ENCODE measurements around the gene SURF1. TPM values are rescaled to one million over a fixed set of nuclear protein-coding genes. Genes with fewer than 3 reads are reported as not detected.

The SURF1 gene
- total RNA-seq, 1 experiment from 2014 or later: 45.6 TPM

GRCh38 chr9:133371261-133371711 is 15.0 kb upstream of the SURF1 start:
- Histone ChIP-seq H3K9me3 (ENCODE audit: control insufficient read depth, insufficient read depth, low read depth, low read length) (no peaks in the 10 kb centered on the region), H3K4me1 (ENCODE audit: control insufficient read depth, insufficient read depth, low read length) (peaks cover 18% of the 10 kb centered on the region), H3K27me3 (ENCODE audit: control insufficient read depth, insufficient read depth, low read length) (no peaks in the 10 kb centered on the region), H3K27ac (ENCODE audit: low read length) (no peak overlapping the region), H3K36me3 (ENCODE audit: control insufficient read depth, insufficient read depth, low read length) (peaks cover 5% of the 10 kb centered on the region; the same call in 1 of the 2 replicates), H3K4me3 (ENCODE audit: low read depth in 2 of 2, low read length in 2 of 2) (no peak overlapping the region)
- intact Hi-C loops (cut with micrococcal nuclease; ENCODE audit: unreplicated experiment) (no loop called here), in situ Hi-C loops (cut with HindIII; ENCODE audit: low pct_unique_long_range_greater_than_20kb, low sequenced_read_pairs) (no loop called here)
- TF ChIP-seq CTCF (IDR thresholded peaks at IDR 0.05) (no peak), REST (IDR thresholded peaks at IDR 0.05; ENCODE audit: insufficient read depth in 1 of 2, low read depth in 2 of 2, low read length in 1 of 2) (no peak), POLR2AphosphoS5 (IDR thresholded peaks at IDR 0.05; ENCODE audit: low read depth, low read length) (no peak), SIN3A (IDR thresholded peaks at IDR 0.05; ENCODE audit: borderline replicate concordance, insufficient read depth, low read depth, low read length) (no peak), TCF7L2 (IDR thresholded peaks at IDR 0.05; ENCODE audit: low read depth, low read length) (no peak)
- no peak for DNase-seq (ENCODE audit: low read depth, low spot score)
- ChIA-PET CTCF (no interaction called here), POLR2A (interaction anchor here (0.7 kb wide), 1 partner anchor 16 kb away, joined by 4 read pairs; no protein-coding TSS in a partner anchor)
- BruUV-seq (replicated peaks): no TSS peak
- ATAC-seq: no peak

- POLR2A ChIA-PET: interaction anchor here (0.7 kb wide), 1 partner anchor 15 kb away, joined by 4 read pairs; no protein-coding TSS in a partner anchor
- no TSS peak for BruUV-seq (replicated peaks)
- H3K27me3 ChIP-seq (ENCODE audit: control insufficient read depth, insufficient read depth, low read length): no peaks in the 10 kb centered on the region
- intact Hi-C loops (cut with micrococcal nuclease; ENCODE audit: unreplicated experiment) (no loop called here), in situ Hi-C loops (cut with HindIII; ENCODE audit: low pct_unique_long_range_greater_than_20kb, low sequenced_read_pairs) (no loop called here)
- ATAC-seq (no peak), DNase-seq (ENCODE audit: low read depth, low spot score) (no peak)
- CTCF ChIA-PET: no interaction called here
- H3K4me3 ChIP-seq (ENCODE audit: low read depth in 2 of 2, low read length in 2 of 2): no peak overlapping the region
- H3K9me3 ChIP-seq (ENCODE audit: control insufficient read depth, insufficient read depth, low read depth, low read length): no peaks in the 10 kb centered on the region
- peaks cover 9% of the 10 kb centered on the region; the same call in 1 of the 2 replicates for H3K36me3 ChIP-seq (ENCODE audit: control insufficient read depth, insufficient read depth, low read length)
- H3K27ac ChIP-seq (ENCODE audit: low read length): no peak overlapping the region
- TF ChIP-seq CTCF (IDR thresholded peaks at IDR 0.05): no peak
- TF ChIP-seq REST (IDR thresholded peaks at IDR 0.05; ENCODE audit: insufficient read depth in 1 of 2, low read depth in 2 of 2, low read length in 1 of 2): no peak
- no peak for TF ChIP-seq TCF7L2 (IDR thresholded peaks at IDR 0.05; ENCODE audit: low read depth, low read length)
- TF ChIP-seq POLR2AphosphoS5 (IDR thresholded peaks at IDR 0.05; ENCODE audit: low read depth, low read length): no peak
- TF ChIP-seq SIN3A (IDR thresholded peaks at IDR 0.05; ENCODE audit: borderline replicate concordance, insufficient read depth, low read depth, low read length): no peak
- peaks cover 18% of the 10 kb centered on the region for H3K4me1 ChIP-seq (ENCODE audit: control insufficient read depth, insufficient read depth, low read length)
Observed at GRCh38 chr9:133370685-133371084, 14.4 kb upstream of the SURF1 start.
